Osteoblast (primary cell): Measurements from ENCODE around the gene KCNK5. TPM values are rescaled to one million over a fixed set of nuclear protein-coding genes. Genes with fewer than 3 reads are reported as not detected.

Source experiments
- DNase-seq: peaks from one replicate; pipeline ENCODE4 v3.0.0; 2011; ENCODE audit warnings: low spot score, mixed read lengths; ENCODE audit not compliant: insufficient read length; ENCODE audit errors: missing footprints
- H2AFZ ChIP-seq: 2 replicates; pipeline ENCODE4 v1.6.0; 2011; ENCODE audit warnings: mild to moderate bottlenecking, low read length
- H3K27ac ChIP-seq: 2 replicates; pipeline ENCODE4 v1.5.1; 2011; ENCODE audit warnings: mild to moderate bottlenecking, low read depth, low read length, moderate library complexity
- H3K27me3 ChIP-seq: 2 replicates; pipeline ENCODE4 v1.6.0; 2012; ENCODE audit warnings: mild to moderate bottlenecking, control low read depth, inconsistent platforms, low read length, moderate library complexity; ENCODE audit not compliant: insufficient read depth
- H3K36me3 ChIP-seq: 2 replicates; pipeline ENCODE4 v1.5.1; 2011; ENCODE audit warnings: mild to moderate bottlenecking, low read length, control low read depth, moderate library complexity; ENCODE audit not compliant: insufficient read depth
- H3K4me1 ChIP-seq: 2 replicates; pipeline ENCODE4 v1.5.1; 2011; ENCODE audit warnings: mild to moderate bottlenecking, low read length, control low read depth, moderate library complexity; ENCODE audit not compliant: insufficient read depth
- H3K4me2 ChIP-seq: 2 replicates; pipeline ENCODE4 v1.6.0; 2011; ENCODE audit warnings: mild to moderate bottlenecking, low read length; ENCODE audit not compliant: insufficient read depth
- H3K4me3 ChIP-seq: fragments of 200-600 bp; sonication (generic); 3 replicates; pipeline ENCODE4 v1.5.1; 2012; ENCODE audit warnings: mild to moderate bottlenecking, low read length, inconsistent platforms; ENCODE audit not compliant: insufficient read depth
- H3K79me2 ChIP-seq: 2 replicates; pipeline ENCODE4 v1.6.0; 2012; ENCODE audit warnings: mild to moderate bottlenecking, low read length, control low read depth, inconsistent platforms; ENCODE audit not compliant: insufficient read depth
- H3K9me3 ChIP-seq: 2 replicates; pipeline ENCODE4 v1.5.1; 2011; ENCODE audit warnings: low read depth, low read length, control low read depth
- H4K20me1 ChIP-seq: 2 replicates; pipeline ENCODE4 v1.6.0; 2012; ENCODE audit warnings: mild to moderate bottlenecking, low read length, control low read depth; ENCODE audit not compliant: insufficient read depth
- CTCF ChIP-seq: IDR thresholded peaks from 2 replicates; pipeline ENCODE4 v1.5.1; 2011; ENCODE audit warnings: mild to moderate bottlenecking, low read depth, low read length, moderate library complexity; ENCODE audit errors: extremely low read depth
- total RNA-seq: library from RNA; depleted of rRNA; stranded (reverse); fragments of >200 nt; gene quantifications from 2 replicates; pipeline ENCODE4 v1.2.3, GENCODE V29; 2012

Gene KCNK5
- total RNA-seq, 1 donor = not detected

DNA sequence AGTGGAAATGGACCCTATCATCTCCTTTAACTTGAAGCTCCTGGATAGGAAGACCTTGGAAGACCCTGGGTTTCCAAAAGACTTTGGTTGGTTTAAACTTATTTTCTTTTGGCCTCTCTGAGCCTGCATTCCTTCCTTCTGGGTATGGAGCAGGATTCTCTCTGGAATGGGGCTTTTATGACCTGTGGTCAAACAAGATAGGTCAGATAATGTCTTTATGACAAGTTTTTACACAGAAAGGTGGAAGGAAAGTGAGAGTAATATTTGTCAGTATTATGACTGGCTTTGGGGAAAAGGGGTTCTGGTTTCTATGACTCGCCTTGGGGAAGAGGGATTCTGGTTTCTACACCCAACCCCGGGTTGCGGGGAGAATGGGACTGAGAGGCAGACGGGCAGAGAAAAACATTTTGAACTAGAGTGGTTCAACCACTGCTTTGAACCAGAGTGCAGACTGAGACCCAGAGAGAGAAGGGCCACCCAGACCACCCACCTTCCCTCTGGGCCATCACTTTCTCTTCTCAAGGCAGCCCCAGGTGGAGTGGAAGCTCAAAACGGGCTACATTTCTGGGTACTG, 37.6 kb upstream of the KCNK5 start:
- no peaks in the 10 kb centered on the region for H3K36me3 ChIP-seq
- peak; percentile 54 for DNase-seq
- no peak overlapping the region for H3K4me3 ChIP-seq
- no peak overlapping the region for H3K27ac ChIP-seq
- H3K4me1 ChIP-seq = no peaks in the 10 kb centered on the region
- no peaks in the 10 kb centered on the region for H3K79me2 ChIP-seq
- H3K4me2 ChIP-seq = no peak overlapping the region
- no peak for TF ChIP-seq CTCF
- no peaks in the 10 kb centered on the region for H3K9me3 ChIP-seq
- H3K27me3 ChIP-seq = no peaks in the 10 kb centered on the region
- no peaks in the 10 kb centered on the region for H4K20me1 ChIP-seq
- no peak overlapping the region for H2AFZ ChIP-seq

DNA sequence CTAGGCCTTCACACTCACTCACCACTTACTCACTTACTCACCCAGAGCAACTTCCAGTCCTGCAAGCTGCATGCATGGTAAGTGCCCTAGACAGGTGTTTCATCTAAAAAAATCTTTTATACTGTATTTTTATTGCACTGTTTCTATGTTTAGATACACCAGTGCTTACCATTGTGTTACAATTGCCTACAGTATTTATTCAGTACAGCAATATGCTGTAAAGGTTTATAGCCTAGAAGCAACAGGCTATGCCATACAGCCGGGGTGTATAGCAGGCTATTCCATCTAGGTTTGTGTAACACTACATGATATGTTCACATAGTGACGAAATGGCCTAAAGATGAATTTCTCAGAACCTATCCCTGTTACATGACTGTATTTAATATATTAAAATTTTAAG, 37.1 kb upstream of the KCNK5 start:
- H2AFZ ChIP-seq = no peak overlapping the region
- H3K4me1 ChIP-seq = no peaks in the 10 kb centered on the region
- no peak overlapping the region for H3K4me3 ChIP-seq
- no peak for DNase-seq
- no peak overlapping the region for H3K4me2 ChIP-seq
- no peak for TF ChIP-seq CTCF
- no peaks in the 10 kb centered on the region for H3K79me2 ChIP-seq
- H3K9me3 ChIP-seq = no peaks in the 10 kb centered on the region
- H3K27me3 ChIP-seq = no peaks in the 10 kb centered on the region
- no peaks in the 10 kb centered on the region for H4K20me1 ChIP-seq
- no peaks in the 10 kb centered on the region for H3K36me3 ChIP-seq
- no peak overlapping the region for H3K27ac ChIP-seq

DNA sequence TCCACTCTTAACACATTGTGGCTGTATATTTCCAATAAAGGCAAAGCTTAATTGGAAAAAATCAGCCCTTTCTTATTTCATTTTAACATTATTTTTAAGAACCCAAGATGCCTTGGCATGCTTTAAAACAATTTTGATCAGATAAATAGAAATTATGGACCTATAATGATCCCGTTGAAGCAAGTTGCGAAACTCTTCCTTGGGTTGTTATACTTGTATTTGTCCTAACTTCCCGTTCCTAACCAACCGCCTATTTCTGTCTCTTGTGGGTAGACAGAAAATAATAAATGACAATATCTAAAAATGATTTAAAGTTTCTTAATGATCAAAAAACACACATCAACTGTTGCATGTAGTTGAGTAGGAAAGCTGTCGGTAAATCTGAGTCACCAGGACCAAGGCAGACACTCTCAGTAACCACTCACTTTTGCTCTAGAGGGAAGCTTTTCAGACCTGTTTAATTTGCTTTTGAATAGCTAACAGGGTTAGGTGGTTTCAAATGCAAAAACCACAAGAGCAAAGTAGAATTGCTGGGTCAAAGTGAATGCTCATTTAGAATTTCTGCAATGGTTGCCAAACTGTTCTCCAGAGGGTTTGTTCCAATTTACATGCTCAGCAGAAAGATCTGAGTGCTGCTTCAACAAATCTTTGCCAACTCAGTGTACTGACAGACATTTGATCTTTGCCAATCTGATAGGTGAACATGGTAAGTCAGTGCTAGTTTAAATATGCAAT, 34.2 kb upstream of the KCNK5 start:
- Histone ChIP-seq H4K20me1 (no peaks in the 10 kb centered on the region), H3K4me3 (no peak overlapping the region), H3K4me1 (no peaks in the 10 kb centered on the region), H3K36me3 (no peaks in the 10 kb centered on the region), H3K27me3 (no peaks in the 10 kb centered on the region), H3K27ac (no peak overlapping the region), H2AFZ (no peak overlapping the region), H3K4me2 (no peak overlapping the region), H3K79me2 (no peaks in the 10 kb centered on the region), H3K9me3 (no peaks in the 10 kb centered on the region)
- no peak for DNase-seq
- no peak for TF ChIP-seq CTCF

DNA sequence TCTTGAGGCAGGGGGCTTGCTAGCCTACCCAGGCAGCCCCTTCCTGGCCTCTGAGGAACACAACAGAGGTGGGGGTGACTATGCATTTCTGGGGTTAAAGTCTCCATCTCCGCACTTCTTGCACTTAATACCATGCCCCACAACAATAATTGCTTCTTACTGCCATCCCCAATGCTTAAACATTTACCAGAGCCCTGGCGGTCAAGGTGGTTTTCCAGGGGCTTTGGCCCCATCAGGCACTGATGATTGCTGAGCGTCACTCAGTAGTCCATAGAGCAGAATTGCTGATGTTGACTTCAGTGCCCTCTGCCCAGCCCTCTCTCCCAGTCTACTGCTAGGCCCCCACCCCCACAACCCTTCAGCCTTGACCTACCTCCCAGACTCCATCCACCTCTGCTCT, 32.5 kb upstream of the KCNK5 start:
- Histone ChIP-seq H3K36me3 (no peaks in the 10 kb centered on the region), H3K9me3 (no peaks in the 10 kb centered on the region), H2AFZ (no peak overlapping the region), H3K27me3 (no peaks in the 10 kb centered on the region), H3K27ac (no peak overlapping the region), H3K4me3 (no peak overlapping the region), H3K79me2 (no peaks in the 10 kb centered on the region), H3K4me1 (no peaks in the 10 kb centered on the region), H3K4me2 (no peak overlapping the region), H4K20me1 (no peaks in the 10 kb centered on the region)
- no peak for TF ChIP-seq CTCF
- DNase-seq = no peak
